GM21529 (cell line): ENCODE data around the gene VCX.
"Not testable (repeated sequence)": the region's sequence is repeated elsewhere in the genome, so short reads cannot be mapped to it uniquely, and the experiment has no call there.

ENCODE experiments used
- ATAC-seq: cut with Tn5 transposase; IDR thresholded peaks from one replicate; pipeline ENCODE4 v1.9.1; 2021; ENCODE audit not compliant: unreplicated experiment

The VCX gene

GRCh38 chrX:7842871-7843270 is at the start of gene VCX:
Gene VCX (plus strand): TSS chrX:7843171. CDS start chrX:7843204, 33 bp downstream.
- not testable (repeated sequence) for ATAC-seq

- ATAC-seq, result no peak
These were observed 44.6 kb upstream of the VCX start for GRCh38 chrX:7798327-7798726.

DNA sequence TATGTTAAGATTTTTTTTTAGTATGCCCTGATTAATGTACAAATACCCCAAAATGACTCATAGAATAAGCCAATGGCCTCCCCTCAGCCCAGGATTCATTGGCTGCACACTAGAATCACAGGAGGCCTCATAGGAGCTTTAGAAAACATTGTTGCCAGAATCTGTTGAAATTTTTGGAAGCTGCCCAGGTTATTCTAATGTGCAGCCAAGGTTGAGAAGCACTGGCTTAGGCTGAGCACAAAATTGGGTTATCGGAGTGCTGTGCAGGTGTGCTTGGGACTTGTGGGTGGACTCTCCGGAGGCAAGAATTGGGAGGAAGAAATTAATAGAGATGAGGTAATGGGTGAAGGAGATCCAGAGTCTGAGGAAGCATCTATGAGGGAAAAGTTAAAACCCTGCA is 41.3 kb upstream of the VCX start:
- no peak for ATAC-seq

- ATAC-seq, result no peak
These were observed 27.7 kb upstream of the VCX start for GRCh38 chrX:7815166-7815805.

- ATAC-seq, result no peak
These were observed 14.4 kb upstream of the VCX start for GRCh38 chrX:7828594-7828993.

GRCh38 chrX:7841084-7841805 is 1.7 kb upstream of the VCX start:
- ATAC-seq, result no peak

GRCh38 chrX:7852166-7852565 is 9.2 kb downstream of the VCX start:
- ATAC-seq, result no peak

DNA sequence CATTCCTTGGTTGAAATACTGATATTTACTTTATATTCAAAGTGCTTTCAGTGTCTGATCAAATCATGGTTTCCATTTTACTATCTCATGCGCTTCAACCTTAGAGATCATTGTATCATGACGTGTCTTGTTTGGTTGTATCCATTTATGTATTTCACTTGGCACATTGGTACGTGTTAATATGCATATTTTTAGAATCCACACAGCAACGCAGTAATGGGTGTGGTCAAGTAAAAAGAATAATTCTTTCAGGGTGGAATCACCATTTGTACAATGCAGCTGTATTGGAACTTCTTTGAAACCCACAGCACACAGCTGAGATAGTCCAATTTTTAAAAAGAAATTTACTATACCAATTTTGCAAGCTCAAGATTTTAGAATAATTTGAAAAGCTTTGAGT is 29.1 kb downstream of the VCX start:
- no peak for ATAC-seq

- ATAC-seq, result no peak
These were observed 34.0 kb downstream of the VCX start for GRCh38 chrX:7876957-7877356.

- ATAC-seq, result no peak
These were observed 46.2 kb downstream of the VCX start for GRCh38 chrX:7889135-7889534.

DNA sequence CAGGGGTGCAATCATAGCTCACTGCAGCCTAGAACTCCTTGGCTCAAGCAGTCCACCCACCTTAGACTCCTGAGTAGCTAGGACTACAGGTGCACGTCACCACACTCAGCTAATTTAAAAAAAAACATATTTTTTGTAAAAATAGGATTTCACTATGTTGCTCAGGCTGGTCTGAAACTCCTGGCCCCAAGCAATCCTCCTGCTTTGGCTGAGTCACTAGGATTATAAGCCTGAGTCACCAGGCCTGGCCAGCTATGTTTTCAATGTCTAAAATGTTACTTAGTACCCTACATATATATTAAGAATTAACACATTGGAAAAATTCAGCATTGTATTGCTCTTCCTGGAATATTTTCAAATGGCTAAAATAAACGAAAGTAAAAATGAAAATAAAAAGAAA is 46.7 kb downstream of the VCX start:
- ATAC-seq, result no peak

- no peak for ATAC-seq
These were observed 49.0 kb downstream of the VCX start for GRCh38 chrX:7891928-7892327.
